Measurements from ENCODE around the gene ENDOU. TPM values are rescaled to one million over a fixed set of nuclear protein-coding genes. Genes with fewer than 3 reads are reported as not detected.

Gene ENDOU
- total RNA-seq, 1 experiment from 2014 or later, result not detected

DNA sequence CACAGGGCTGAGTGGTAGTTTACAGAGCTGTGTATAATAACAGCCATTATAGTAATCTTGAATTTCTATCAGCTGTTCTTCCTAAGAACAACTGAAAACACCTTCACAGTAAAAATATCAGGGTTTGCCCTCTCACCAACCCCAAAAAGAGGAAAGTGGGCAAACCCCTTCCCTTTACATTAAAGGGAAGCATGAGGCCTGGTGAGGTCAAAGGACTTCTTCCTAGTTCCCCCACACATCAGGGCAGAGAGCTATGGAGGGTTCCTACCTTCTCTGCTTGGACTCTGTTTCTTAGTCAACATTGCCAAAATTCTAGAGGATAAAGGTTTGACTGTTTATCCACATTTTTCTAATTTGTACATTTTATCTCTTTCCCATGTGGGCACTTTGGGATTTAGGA, 15.0 kb downstream of the ENDOU start:
- no peak for ATAC-seq
- Histone ChIP-seq H3K4me3 (ENCODE audit: low read depth in 2 of 2, low read length in 2 of 2) (no peak overlapping the region), H3K27ac (ENCODE audit: low read length) (no peak overlapping the region), H3K9me3 (ENCODE audit: control insufficient read depth, insufficient read depth, low read depth, low read length) (no peaks in the 10 kb centered on the region), H3K27me3 (ENCODE audit: control insufficient read depth, insufficient read depth, low read length) (no peaks in the 10 kb centered on the region), H3K36me3 (ENCODE audit: control insufficient read depth, insufficient read depth, low read length) (no peaks in the 10 kb centered on the region; the same call in 1 of the 2 replicates), H3K4me1 (ENCODE audit: control insufficient read depth, insufficient read depth, low read length) (peaks cover 8% of the 10 kb centered on the region)
- TF ChIP-seq POLR2AphosphoS5 (IDR thresholded peaks at IDR 0.05; ENCODE audit: low read depth, low read length) (no peak), TCF7L2 (IDR thresholded peaks at IDR 0.05; ENCODE audit: low read depth, low read length) (no peak), REST (IDR thresholded peaks at IDR 0.05; ENCODE audit: insufficient read depth in 1 of 2, low read depth in 2 of 2, low read length in 1 of 2) (no peak), SIN3A (IDR thresholded peaks at IDR 0.05; ENCODE audit: borderline replicate concordance, insufficient read depth, low read depth, low read length) (no peak)
- TF ChIP-seq, protein P1, sequence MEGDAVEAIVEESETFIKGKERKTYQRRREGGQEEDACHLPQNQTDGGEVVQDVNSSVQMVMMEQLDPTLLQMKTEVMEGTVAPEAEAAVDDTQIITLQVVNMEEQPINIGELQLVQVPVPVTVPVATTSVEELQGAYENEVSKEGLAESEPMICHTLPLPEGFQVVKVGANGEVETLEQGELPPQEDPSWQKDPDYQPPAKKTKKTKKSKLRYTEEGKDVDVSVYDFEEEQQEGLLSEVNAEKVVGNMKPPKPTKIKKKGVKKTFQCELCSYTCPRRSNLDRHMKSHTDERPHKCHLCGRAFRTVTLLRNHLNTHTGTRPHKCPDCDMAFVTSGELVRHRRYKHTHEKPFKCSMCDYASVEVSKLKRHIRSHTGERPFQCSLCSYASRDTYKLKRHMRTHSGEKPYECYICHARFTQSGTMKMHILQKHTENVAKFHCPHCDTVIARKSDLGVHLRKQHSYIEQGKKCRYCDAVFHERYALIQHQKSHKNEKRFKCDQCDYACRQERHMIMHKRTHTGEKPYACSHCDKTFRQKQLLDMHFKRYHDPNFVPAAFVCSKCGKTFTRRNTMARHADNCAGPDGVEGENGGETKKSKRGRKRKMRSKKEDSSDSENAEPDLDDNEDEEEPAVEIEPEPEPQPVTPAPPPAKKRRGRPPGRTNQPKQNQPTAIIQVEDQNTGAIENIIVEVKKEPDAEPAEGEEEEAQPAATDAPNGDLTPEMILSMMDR (IDR thresholded peaks at IDR 0.05), result no peak
- in situ Hi-C loops (cut with HindIII; ENCODE audit: low pct_unique_long_range_greater_than_20kb, low sequenced_read_pairs), result no loop called here
- CTCF ChIA-PET, result interaction anchor here (0.6 kb wide), 1 partner anchor 14 kb away, joined by 6 read pairs; no protein-coding TSS in a partner anchor
- no TSS peak for BruUV-seq (replicated peaks)
- POLR2A ChIA-PET, result interaction anchor here (0.6 kb wide), 1 partner anchor 100 kb away, joined by 3 read pairs; no protein-coding TSS in a partner anchor
- DNase-seq (ENCODE audit: low read depth, low spot score), result no peak
- intact Hi-C loops (cut with micrococcal nuclease; ENCODE audit: unreplicated experiment), result loop anchor here (10.0 kb wide), 1 partner anchor 125 kb away; no protein-coding TSS in a partner anchor

- no peaks in the 10 kb centered on the region for H3K27me3 ChIP-seq (ENCODE audit: control insufficient read depth, insufficient read depth, low read length)
- intact Hi-C loops (cut with micrococcal nuclease; ENCODE audit: unreplicated experiment) (loop anchor here (10.0 kb wide), 1 partner anchor 125 kb away; no protein-coding TSS in a partner anchor), in situ Hi-C loops (cut with HindIII; ENCODE audit: low pct_unique_long_range_greater_than_20kb, low sequenced_read_pairs) (no loop called here)
- peaks cover 11% of the 10 kb centered on the region for H3K4me1 ChIP-seq (ENCODE audit: control insufficient read depth, insufficient read depth, low read length)
- ATAC-seq, result no peak
- H3K4me3 ChIP-seq (ENCODE audit: low read depth in 2 of 2, low read length in 2 of 2), result no peak overlapping the region
- no TSS peak for BruUV-seq (replicated peaks)
- ChIA-PET CTCF (no interaction called here), POLR2A (no interaction called here)
- H3K27ac ChIP-seq (ENCODE audit: low read length), result no peak overlapping the region
- no peaks in the 10 kb centered on the region; the same call in 1 of the 2 replicates for H3K36me3 ChIP-seq (ENCODE audit: control insufficient read depth, insufficient read depth, low read length)
- TF ChIP-seq TCF7L2 (IDR thresholded peaks at IDR 0.05; ENCODE audit: low read depth, low read length) (no peak), POLR2AphosphoS5 (IDR thresholded peaks at IDR 0.05; ENCODE audit: low read depth, low read length) (no peak), REST (IDR thresholded peaks at IDR 0.05; ENCODE audit: insufficient read depth in 1 of 2, low read depth in 2 of 2, low read length in 1 of 2) (no peak), SIN3A (IDR thresholded peaks at IDR 0.05; ENCODE audit: borderline replicate concordance, insufficient read depth, low read depth, low read length) (no peak)
- TF ChIP-seq, protein P1 (IDR thresholded peaks at IDR 0.05), result no peak
- no peaks in the 10 kb centered on the region for H3K9me3 ChIP-seq (ENCODE audit: control insufficient read depth, insufficient read depth, low read depth, low read length)
- DNase-seq (ENCODE audit: low read depth, low spot score), result no peak
Measured at GRCh38 chr12:47709671-47710070, 15.6 kb downstream of the ENDOU start.
